GM23338 (cell line): Measurements from ENCODE around the gene CRMP1. TPM values are rescaled to one million over a fixed set of nuclear protein-coding genes. Genes with fewer than 3 reads are reported as not detected.

ENCODE experiments used
- ATAC-seq: fragments of 200-7000 bp; cut with Tn5 transposase; 3 replicates; pipeline ENCODE4 v1.9.1; 2020
- DNase-seq: peaks from one replicate; pipeline ENCODE4 v3.0.0-alpha.2; 2015; ENCODE audit warnings: low spot score
- H2AFZ ChIP-seq: fragments of 200-600 bp; sonication (generic); 2 replicates; pipeline ENCODE4 v1.8.0; 2016; ENCODE audit warnings: antibody characterized with exemption, mild to moderate bottlenecking, moderate library complexity
- H3F3A ChIP-seq: fragments of 200-600 bp; sonication (generic); replicated peaks from 2 replicates; pipeline ENCODE4 v1.8.0; 2017; ENCODE audit warnings: antibody characterized with exemption, mixed run types, low read depth
- H3K27ac ChIP-seq: fragments of 200-600 bp; sonication (generic); 2 replicates; pipeline ENCODE4 v1.6.1; 2016; ENCODE audit warnings: low read depth
- H3K27me3 ChIP-seq: fragments of 200-600 bp; sonication (generic); 2 replicates; pipeline ENCODE4 v1.8.0; 2016; ENCODE audit warnings: mild to moderate bottlenecking, mixed run types, moderate library complexity; ENCODE audit not compliant: insufficient read depth
- H3K36me3 ChIP-seq: fragments of 200-600 bp; sonication (generic); 2 replicates; pipeline ENCODE4 v1.8.0; 2016; ENCODE audit warnings: mild to moderate bottlenecking; ENCODE audit not compliant: insufficient read depth
- H3K4me1 ChIP-seq: fragments of 200-600 bp; sonication (generic); 2 replicates; pipeline ENCODE4 v1.8.0; 2016; ENCODE audit warnings: mild to moderate bottlenecking, moderate library complexity; ENCODE audit not compliant: insufficient read depth
- H3K4me2 ChIP-seq: fragments of 200-600 bp; sonication (generic); 2 replicates; pipeline ENCODE4 v1.7.1; 2017; ENCODE audit warnings: mixed run types
- H3K4me3 ChIP-seq: fragments of 200-600 bp; sonication (generic); 2 replicates; pipeline ENCODE4 v1.6.1; 2016; ENCODE audit warnings: mixed run types
- H3K79me2 ChIP-seq: fragments of 200-600 bp; sonication (generic); replicated peaks from 2 replicates; pipeline ENCODE4 v1.8.0; 2017; ENCODE audit warnings: mild to moderate bottlenecking; ENCODE audit not compliant: insufficient read depth
- H3K9me2 ChIP-seq: fragments of 200-600 bp; sonication (generic); 2 replicates; pipeline ENCODE4 v1.8.0; 2017; ENCODE audit not compliant: insufficient read depth
- H4K20me1 ChIP-seq: fragments of 200-600 bp; sonication (generic); replicated peaks from 2 replicates; pipeline ENCODE4 v1.8.0; 2017; ENCODE audit warnings: mild to moderate bottlenecking; ENCODE audit not compliant: insufficient read depth
- H3K27ac Mint-ChIP-seq: 2 replicates; pipeline ENCODE4 v1.8.0; 2020; ENCODE audit warnings: inconsistent platforms, mild to moderate bottlenecking, moderate library complexity, mixed read lengths
- H3K27me3 Mint-ChIP-seq: 3 replicates; pipeline ENCODE4 v1.8.0; 2022; ENCODE audit warnings: low read depth, mild to moderate bottlenecking, moderate library complexity, mixed read lengths, inconsistent platforms; ENCODE audit not compliant: insufficient read depth, poor library complexity
- H3K36me3 Mint-ChIP-seq: 3 replicates; pipeline ENCODE4 v1.8.0; 2021; ENCODE audit warnings: low read depth, mild to moderate bottlenecking, inconsistent platforms, moderate library complexity, mixed read lengths
- H3K4me1 Mint-ChIP-seq: 3 replicates; pipeline ENCODE4 v1.8.0; 2020; ENCODE audit warnings: mild to moderate bottlenecking, inconsistent platforms, mixed read lengths
- H3K4me3 Mint-ChIP-seq: 3 replicates; pipeline ENCODE4 v1.8.0; 2021; ENCODE audit warnings: moderate library complexity, mild to moderate bottlenecking, inconsistent platforms, mixed read lengths
- H3K9me3 Mint-ChIP-seq: 3 replicates; pipeline ENCODE4 v1.8.0; 2020; ENCODE audit warnings: moderate library complexity, mild to moderate bottlenecking, inconsistent platforms, mixed read lengths
- CREB1 ChIP-seq: fragments of 250-450 bp; sonication (Bioruptor Pico); IDR thresholded peaks from 2 replicates; pipeline ENCODE4 v1.5.0; 2020; ENCODE audit warnings: low read depth, mild to moderate bottlenecking, moderate library complexity
- EZH2 ChIP-seq: fragments of 200-600 bp; sonication (generic); IDR thresholded peaks from one replicate; pipeline ENCODE4 v1.8.0; 2017; ENCODE audit warnings: antibody characterized with exemption, mild to moderate bottlenecking, low read depth; ENCODE audit not compliant: unreplicated experiment
- EZH2phosphoT487 ChIP-seq: fragments of 200-600 bp; sonication (generic); IDR thresholded peaks from one replicate; pipeline ENCODE4 v1.8.1; 2018; ENCODE audit warnings: antibody characterized with exemption; ENCODE audit not compliant: unreplicated experiment
- JUNB ChIP-seq: IDR thresholded peaks from one replicate; pipeline ENCODE4 v1.6.1; 2016; ENCODE audit warnings: antibody characterized with exemption; ENCODE audit not compliant: unreplicated experiment
- NANOG ChIP-seq: IDR thresholded peaks from 2 replicates; pipeline ENCODE4 v1.6.1; 2016; ENCODE audit warnings: antibody characterized with exemption, borderline replicate concordance
- POLR2AphosphoS5 ChIP-seq: IDR thresholded peaks from 2 replicates; pipeline ENCODE4 v1.6.1; 2016; ENCODE audit warnings: antibody characterized with exemption, low read depth
- ZNF114 ChIP-seq: fragments of 250-450 bp; sonication (Bioruptor Pico); IDR thresholded peaks from 2 replicates; pipeline ENCODE4 v1.5.0; 2020; ENCODE audit warnings: mild to moderate bottlenecking, moderate library complexity
- ZNF331 ChIP-seq: fragments of 250-450 bp; sonication (Bioruptor Pico); IDR thresholded peaks from 2 replicates; pipeline ENCODE4 v1.5.0; 2020; ENCODE audit warnings: low read depth, mild to moderate bottlenecking, moderate library complexity
- polyA plus RNA-seq: library from polyadenylated mRNA; unstranded; fragments of >200 nt; fragmentation: Nextera tagmentation; extraction: Ambion mirVana; gene quantifications from 2 replicates; pipeline ENCODE4 v1.2.1, GENCODE V29; 2016
- total RNA-seq: library from RNA; depleted of rRNA; stranded (reverse); fragments of >200 nt; shearing (Covaris generic); gene quantifications from 2 replicates; pipeline ENCODE4 v1.2.3, GENCODE V29; 2014
- TF ChIP-seq, protein P1 (sequence below), 2 experiments: fragments of 200-600 bp in 1 of 2; sonication (generic) in 1 of 2; conservative IDR thresholded peaks; 2 replicates each; pipeline versions ENCODE4 v1.5.1 to v1.6.1; 2016 to 2017; ENCODE audit warnings: antibody characterized with exemption in 2 of 2, low read depth in 2 of 2, mild to moderate bottlenecking in 2 of 2, moderate library complexity in 1 of 2
- TF ChIP-seq, protein P2 (sequence below): IDR thresholded peaks from 2 replicates; pipeline ENCODE4 v1.6.1; 2016; ENCODE audit warnings: antibody characterized with exemption

The CRMP1 gene
- total and polyA plus RNA-seq, 2 experiments from 2014 or later, result 52.7 to 146 TPM

DNA sequence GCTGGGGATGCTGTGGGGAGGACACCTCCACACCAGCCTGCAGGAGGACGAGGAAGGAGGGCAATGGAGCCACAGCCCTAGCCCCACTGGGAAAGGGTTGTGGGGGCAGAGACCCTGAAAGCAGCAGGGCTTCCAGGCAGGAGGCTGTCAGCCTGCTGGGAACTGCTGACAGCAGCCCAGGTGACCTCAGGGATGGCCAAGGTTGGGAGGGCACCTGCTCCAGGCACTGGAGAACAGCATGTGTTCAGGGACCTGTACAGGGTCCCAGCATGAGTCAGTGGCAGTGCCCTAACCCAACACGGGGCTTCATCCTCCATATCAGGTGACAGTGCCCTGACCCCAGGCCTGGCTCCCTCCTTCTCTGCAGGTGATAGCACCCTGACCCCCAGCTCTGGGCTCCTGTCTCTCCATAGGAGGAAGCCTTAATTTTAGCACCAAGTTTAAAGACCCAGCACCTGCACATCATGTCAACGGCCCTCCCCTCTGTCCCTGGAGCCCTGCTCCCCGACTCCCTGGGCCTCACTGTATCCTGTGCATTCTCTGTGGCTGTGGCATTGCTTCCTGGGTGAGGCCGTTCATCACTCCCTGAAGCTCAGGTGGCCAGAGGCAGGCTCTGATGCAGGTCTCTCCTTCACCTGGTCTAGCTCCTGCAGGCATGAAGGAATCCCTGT, 66.3 kb downstream of the CRMP1 start:
- DNase-seq (no peak), ATAC-seq (no peak)
- Histone ChIP-seq H3F3A (peaks cover 8% of the 10 kb centered on the region; the same call in 1 of the 2 replicates), H3K36me3 (peaks cover 8% of the 10 kb centered on the region), H4K20me1 (peaks cover 20% of the 10 kb centered on the region), H3K9me2 (no peaks in the 10 kb centered on the region), H3K79me2 (no peaks in the 10 kb centered on the region), H2AFZ (no peak overlapping the region), H3K27ac (no peak overlapping the region), H3K4me2 (no peak overlapping the region), H3K4me1 (no peaks in the 10 kb centered on the region), H3K4me3 (no peak overlapping the region), H3K27me3 (no peaks in the 10 kb centered on the region)
- peaks cover 6% of the 10 kb centered on the region; the same call in 1 of the 3 replicates for H3K4me1 Mint-ChIP-seq
- no peaks in the 10 kb centered on the region for H3K9me3 Mint-ChIP-seq
- H3K4me3 Mint-ChIP-seq, result no peak overlapping the region
- peaks cover 10% of the 10 kb centered on the region for H3K27me3 Mint-ChIP-seq
- H3K27ac Mint-ChIP-seq, result no peak overlapping the region
- TF ChIP-seq POLR2AphosphoS5, result no peak
- TF ChIP-seq ZNF331, result no peak
- TF ChIP-seq CREB1 (CRISPR knock-in tag), result no peak
- TF ChIP-seq, protein P1, sequence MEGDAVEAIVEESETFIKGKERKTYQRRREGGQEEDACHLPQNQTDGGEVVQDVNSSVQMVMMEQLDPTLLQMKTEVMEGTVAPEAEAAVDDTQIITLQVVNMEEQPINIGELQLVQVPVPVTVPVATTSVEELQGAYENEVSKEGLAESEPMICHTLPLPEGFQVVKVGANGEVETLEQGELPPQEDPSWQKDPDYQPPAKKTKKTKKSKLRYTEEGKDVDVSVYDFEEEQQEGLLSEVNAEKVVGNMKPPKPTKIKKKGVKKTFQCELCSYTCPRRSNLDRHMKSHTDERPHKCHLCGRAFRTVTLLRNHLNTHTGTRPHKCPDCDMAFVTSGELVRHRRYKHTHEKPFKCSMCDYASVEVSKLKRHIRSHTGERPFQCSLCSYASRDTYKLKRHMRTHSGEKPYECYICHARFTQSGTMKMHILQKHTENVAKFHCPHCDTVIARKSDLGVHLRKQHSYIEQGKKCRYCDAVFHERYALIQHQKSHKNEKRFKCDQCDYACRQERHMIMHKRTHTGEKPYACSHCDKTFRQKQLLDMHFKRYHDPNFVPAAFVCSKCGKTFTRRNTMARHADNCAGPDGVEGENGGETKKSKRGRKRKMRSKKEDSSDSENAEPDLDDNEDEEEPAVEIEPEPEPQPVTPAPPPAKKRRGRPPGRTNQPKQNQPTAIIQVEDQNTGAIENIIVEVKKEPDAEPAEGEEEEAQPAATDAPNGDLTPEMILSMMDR (conservative IDR thresholded peaks at IDR 0.05; ENCODE audit: low read depth in 2 of 2), result no peak
- no peak for TF ChIP-seq EZH2
- no peak for TF ChIP-seq EZH2phosphoT487
- TF ChIP-seq JUNB, result no peak
- TF ChIP-seq ZNF114 (CRISPR knock-in tag), result no peak
- TF ChIP-seq NANOG, result no peak
- TF ChIP-seq, protein P2, sequence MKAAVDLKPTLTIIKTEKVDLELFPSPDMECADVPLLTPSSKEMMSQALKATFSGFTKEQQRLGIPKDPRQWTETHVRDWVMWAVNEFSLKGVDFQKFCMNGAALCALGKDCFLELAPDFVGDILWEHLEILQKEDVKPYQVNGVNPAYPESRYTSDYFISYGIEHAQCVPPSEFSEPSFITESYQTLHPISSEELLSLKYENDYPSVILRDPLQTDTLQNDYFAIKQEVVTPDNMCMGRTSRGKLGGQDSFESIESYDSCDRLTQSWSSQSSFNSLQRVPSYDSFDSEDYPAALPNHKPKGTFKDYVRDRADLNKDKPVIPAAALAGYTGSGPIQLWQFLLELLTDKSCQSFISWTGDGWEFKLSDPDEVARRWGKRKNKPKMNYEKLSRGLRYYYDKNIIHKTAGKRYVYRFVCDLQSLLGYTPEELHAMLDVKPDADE, result no peak
- peaks cover 68% of the 10 kb centered on the region for H3K36me3 Mint-ChIP-seq

DNA sequence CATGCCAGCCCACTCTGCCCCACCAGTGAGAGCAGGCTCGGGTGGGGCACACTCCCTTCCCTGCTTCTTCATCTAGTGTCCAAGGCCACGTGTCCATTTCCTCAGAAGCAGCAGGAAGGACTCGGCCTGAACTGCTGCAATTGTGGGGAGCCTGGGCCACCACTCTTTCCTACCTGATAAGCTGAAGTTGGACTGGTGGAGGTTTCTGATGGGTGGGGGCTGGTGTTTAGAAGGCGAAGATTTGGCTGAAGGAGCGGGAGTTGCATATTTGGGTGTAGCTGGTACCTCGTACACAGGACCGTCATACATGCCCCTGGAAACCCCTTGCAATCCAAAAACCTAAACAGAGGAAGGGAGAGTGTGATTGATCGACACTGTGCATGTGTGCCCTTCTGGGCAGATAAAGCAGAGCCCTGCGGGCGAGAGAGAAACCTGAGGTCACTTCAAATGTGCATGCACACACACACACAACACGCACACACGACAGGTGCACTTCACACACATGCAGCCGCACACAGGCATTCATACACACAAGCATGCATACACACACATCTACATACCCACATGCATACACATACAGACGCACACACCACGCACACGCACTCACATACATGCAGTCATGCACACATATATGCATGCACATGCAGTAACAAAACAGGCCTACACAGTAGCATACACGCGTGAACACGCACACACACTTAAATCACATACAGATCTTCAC, 67.4 kb downstream of the CRMP1 start:
- Histone ChIP-seq H2AFZ (no peak overlapping the region), H3K79me2 (no peaks in the 10 kb centered on the region), H3K4me2 (no peak overlapping the region), H3K36me3 (peaks cover 8% of the 10 kb centered on the region), H4K20me1 (peaks cover 22% of the 10 kb centered on the region), H3K9me2 (no peaks in the 10 kb centered on the region), H3K27ac (no peak overlapping the region), H3K27me3 (no peaks in the 10 kb centered on the region), H3F3A (peaks cover 8% of the 10 kb centered on the region; the same call in 1 of the 2 replicates), H3K4me3 (no peak overlapping the region), H3K4me1 (no peaks in the 10 kb centered on the region)
- no peak overlapping the region for H3K27ac Mint-ChIP-seq
- no peak for TF ChIP-seq CREB1 (CRISPR knock-in tag)
- TF ChIP-seq POLR2AphosphoS5, result no peak
- TF ChIP-seq ZNF331, result no peak
- TF ChIP-seq, protein P2, result no peak
- H3K36me3 Mint-ChIP-seq, result peaks cover 78% of the 10 kb centered on the region
- no peak overlapping the region for H3K4me3 Mint-ChIP-seq
- ATAC-seq, result no peak
- H3K9me3 Mint-ChIP-seq, result no peaks in the 10 kb centered on the region
- DNase-seq, result no peak
- H3K27me3 Mint-ChIP-seq, result peaks cover 10% of the 10 kb centered on the region
- peaks cover 6% of the 10 kb centered on the region; the same call in 1 of the 3 replicates for H3K4me1 Mint-ChIP-seq
